Tibial artery (tissue), 4 donors: ENCODE measurements around the gene TJP3.
A peak's percentile ranks its signal among the peaks of the same experiment; 100 is the strongest.
"Not testable (repeated sequence)": the region's sequence is repeated elsewhere in the genome, so short reads cannot be mapped to it uniquely, and the experiment has no call there.

Source experiments
- DNase-seq, 2 donors: peaks; one replicate each; pipeline ENCODE4 v3.0.0-alpha.2; 2019
- H3K27ac ChIP-seq, 2 donors: fragments of 200-600 bp; sonication (generic) in 1 of 2; 1 replicate in 1 of 2; 2 replicates in 1 of 2; pipeline ENCODE4 v1.5.1; 2018 to 2019; ENCODE audit warnings: mild to moderate bottlenecking in 1 of 2
- H3K27me3 ChIP-seq, 2 donors: fragments of 200-600 bp; sonication (generic) in 1 of 2; one replicate each; pipeline versions ENCODE4 v1.5.1 to v1.6.0; 2016 to 2019
- H3K36me3 ChIP-seq, 3 donors: fragments of 200-600 bp; sonication (generic) in 2 of 3; one replicate each; pipeline ENCODE4 v1.5.1; 2016 to 2019; ENCODE audit warnings: mild to moderate bottlenecking in 2 of 3
- H3K4me1 ChIP-seq, 4 donors: fragments of 200-600 bp; sonication (generic) in 2 of 4; 1 replicate in 3 of 4; 2 replicates in 1 of 4; pipeline ENCODE4 v1.5.1; 2016 to 2019
- H3K4me3 ChIP-seq, 2 donors: fragments of 200-600 bp; sonication (generic) in 1 of 2; 1 replicate in 1 of 2; 2 replicates in 1 of 2; pipeline ENCODE4 v1.5.1; 2018 to 2019; ENCODE audit warnings: mild to moderate bottlenecking in 2 of 2
- H3K9me3 ChIP-seq, 3 donors: fragments of 200-600 bp; sonication (generic) in 1 of 3; one replicate each; pipeline ENCODE4 v1.5.1; 2016 to 2019
- intact Hi-C: fragments of 100-400 bp; cut with DNase I; formaldehyde crosslinking; loops from one replicate; pipeline ENCODE4 v1.15.0; 2023; ENCODE audit warnings: low total_unique reads
- TF ChIP-seq, protein P1 (sequence below), 2 experiments: fragments of 200-600 bp in 1 of 2; fragments of 450-650 bp in 1 of 2; IDR thresholded peaks; one replicate each; pipeline ENCODE4 v1.5.1; 2017 to 2019; ENCODE audit warnings: antibody characterized with exemption in 2 of 2, mild to moderate bottlenecking in 1 of 2, moderate library complexity in 1 of 2

Gene TJP3

DNA sequence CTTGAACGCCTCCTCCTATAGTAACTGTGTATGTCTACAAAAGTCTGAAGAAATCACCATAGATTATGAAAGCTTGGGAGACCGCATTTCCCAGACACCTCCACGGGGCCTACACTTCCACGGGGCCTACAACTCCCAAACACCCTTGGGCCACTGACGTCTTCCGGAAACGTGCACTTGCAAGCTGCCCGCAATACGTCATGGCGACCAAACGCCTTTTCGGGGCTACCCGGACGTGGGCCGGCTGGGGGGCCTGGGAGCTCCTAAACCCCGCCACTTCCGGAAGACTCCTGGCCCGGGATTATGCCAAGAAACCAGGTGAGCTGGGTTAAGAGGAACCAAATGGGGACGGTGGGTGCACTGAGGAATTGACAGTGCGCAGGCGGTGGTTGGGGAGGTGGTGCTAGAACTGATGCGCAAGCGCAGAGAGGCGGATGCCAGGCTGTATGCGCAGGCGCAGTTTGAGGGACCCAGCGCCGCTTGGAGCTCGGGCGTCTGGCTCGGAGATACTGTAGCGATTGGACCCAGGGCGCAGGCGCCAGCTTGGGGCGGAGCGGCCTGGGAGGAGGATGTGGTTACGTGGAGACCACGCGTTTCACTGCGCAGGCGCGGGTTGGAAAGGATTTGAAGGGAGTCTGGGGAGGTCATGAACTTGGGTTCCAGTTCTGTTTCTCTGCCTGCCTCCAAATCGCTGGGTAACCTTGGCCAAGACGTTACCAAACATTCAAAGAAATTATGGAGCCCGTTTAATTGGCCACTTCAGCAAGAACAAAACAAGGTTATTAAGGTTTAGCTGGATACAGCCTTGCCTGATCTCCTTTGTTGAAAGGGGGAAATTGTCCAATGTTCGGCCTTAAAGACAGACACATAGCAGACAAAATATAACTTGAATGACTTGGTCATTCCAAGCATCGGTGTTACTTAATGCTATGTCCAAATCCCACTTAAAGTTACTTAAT, 54.6 kb downstream of the TJP3 start, which contains the start of gene MRPL54:
TSS of gene MRPL54 (plus strand) at position 182 of the 959 bp plus-strand sequence. CDS start at position 201, 19 bp downstream.
- H3K4me3 ChIP-seq = peak within 1 kb of the TSS; percentile 77 to 92
- H3K4me1 ChIP-seq = peaks cover 0 to 43% (median 35%) of the 10 kb centered on the region in 4 donors
- DNase-seq = peak; percentile 99 to 100
- peak within 1 kb of the TSS; percentile 95 to 99 for H3K27ac ChIP-seq
- no peaks in the 10 kb centered on the region for H3K9me3 ChIP-seq
- TF ChIP-seq, protein P1, sequence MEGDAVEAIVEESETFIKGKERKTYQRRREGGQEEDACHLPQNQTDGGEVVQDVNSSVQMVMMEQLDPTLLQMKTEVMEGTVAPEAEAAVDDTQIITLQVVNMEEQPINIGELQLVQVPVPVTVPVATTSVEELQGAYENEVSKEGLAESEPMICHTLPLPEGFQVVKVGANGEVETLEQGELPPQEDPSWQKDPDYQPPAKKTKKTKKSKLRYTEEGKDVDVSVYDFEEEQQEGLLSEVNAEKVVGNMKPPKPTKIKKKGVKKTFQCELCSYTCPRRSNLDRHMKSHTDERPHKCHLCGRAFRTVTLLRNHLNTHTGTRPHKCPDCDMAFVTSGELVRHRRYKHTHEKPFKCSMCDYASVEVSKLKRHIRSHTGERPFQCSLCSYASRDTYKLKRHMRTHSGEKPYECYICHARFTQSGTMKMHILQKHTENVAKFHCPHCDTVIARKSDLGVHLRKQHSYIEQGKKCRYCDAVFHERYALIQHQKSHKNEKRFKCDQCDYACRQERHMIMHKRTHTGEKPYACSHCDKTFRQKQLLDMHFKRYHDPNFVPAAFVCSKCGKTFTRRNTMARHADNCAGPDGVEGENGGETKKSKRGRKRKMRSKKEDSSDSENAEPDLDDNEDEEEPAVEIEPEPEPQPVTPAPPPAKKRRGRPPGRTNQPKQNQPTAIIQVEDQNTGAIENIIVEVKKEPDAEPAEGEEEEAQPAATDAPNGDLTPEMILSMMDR (IDR thresholded peaks at IDR 0.05) = peak in 1 of 2 experiments; percentile 22
- intact Hi-C loops = loop anchor here (10.0 kb wide), 1 partner anchor 202 kb away; no protein-coding TSS in a partner anchor
- peaks cover 16 to 52% (median 39%) of the 10 kb centered on the region in 3 donors for H3K36me3 ChIP-seq
- H3K27me3 ChIP-seq = no peaks in the 10 kb centered on the region

DNA sequence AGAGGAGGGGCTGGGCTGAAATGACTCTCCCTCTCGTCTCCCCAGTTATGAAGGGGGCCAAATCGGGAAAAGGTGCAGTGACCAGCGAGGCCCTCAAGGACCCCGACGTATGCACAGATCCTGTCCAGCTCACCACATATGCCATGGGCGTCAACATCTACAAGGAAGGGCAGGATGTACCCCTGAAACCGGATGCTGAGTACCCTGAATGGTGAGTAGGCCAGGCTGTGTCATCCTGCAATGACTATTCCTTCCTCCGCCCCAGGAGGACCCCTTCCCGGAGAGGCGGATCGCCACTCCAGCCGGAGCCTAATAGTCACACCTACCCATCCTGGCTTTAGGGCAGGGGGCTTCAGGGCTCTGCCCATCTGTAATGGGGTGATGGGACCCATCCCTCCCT, 56.9 kb downstream of the TJP3 start:
- DNase-seq = no peak
- no peaks in the 10 kb centered on the region for H3K27me3 ChIP-seq
- no peak overlapping the region for H3K27ac ChIP-seq
- peaks cover 0 to 26% (median 21%) of the 10 kb centered on the region in 4 donors for H3K4me1 ChIP-seq
- no peaks in the 10 kb centered on the region for H3K9me3 ChIP-seq
- H3K36me3 ChIP-seq = peaks cover 19 to 53% (median 32%) of the 10 kb centered on the region in 3 donors
- intact Hi-C loops = loop anchor here (10.0 kb wide), 1 partner anchor 200 kb away; no protein-coding TSS in a partner anchor
- H3K4me3 ChIP-seq = no peak overlapping the region
- TF ChIP-seq, protein P1 (IDR thresholded peaks at IDR 0.05) = no peak

DNA sequence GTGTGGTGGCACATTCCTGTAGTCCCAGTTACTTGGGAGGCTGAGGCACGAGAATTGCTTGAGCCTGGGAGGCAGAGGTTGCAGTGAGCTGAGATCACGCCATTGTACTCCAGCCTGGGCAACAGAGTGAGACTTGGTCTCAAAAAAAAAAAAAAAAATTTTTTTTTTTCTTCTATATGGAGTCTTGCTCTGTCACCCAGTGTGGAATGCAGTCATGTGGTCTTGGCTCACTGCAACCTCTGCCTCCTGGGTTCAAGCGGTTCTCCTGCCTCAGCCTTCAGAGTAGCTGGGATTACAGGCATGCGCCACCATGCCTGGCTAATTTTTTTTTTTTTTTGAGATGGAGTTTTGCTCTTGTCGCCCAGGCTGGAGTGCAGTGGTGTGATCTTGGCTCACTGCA, 57.6 kb downstream of the TJP3 start:
- H3K36me3 ChIP-seq = peaks cover 19 to 55% (median 32%) of the 10 kb centered on the region in 3 donors
- H3K4me3 ChIP-seq = not testable (repeated sequence)
- intact Hi-C loops = loop anchor here (10.0 kb wide), 1 partner anchor 199 kb away; no protein-coding TSS in a partner anchor

DNA sequence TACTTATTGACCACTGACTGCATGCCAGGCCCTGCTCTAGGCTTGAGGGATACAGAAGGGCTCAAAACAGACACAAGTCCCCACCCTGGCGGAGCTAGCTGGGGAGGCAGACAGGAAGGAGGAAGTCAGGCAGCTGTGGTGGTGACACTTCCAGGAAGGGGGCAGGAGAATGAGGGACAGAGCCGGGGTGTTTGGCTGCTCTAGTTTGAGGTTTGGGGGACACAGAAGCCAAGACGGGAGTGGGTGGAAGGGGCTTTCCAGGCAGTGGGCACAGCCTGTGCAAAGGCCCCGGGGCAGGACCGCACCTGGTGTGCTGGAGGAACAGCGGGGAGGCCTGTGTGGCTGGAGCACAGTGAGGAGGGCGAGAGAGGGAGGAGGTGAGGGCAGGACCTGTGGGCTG, 58.3 kb downstream of the TJP3 start:
- H3K27ac ChIP-seq = no peak overlapping the region
- no peak for DNase-seq
- H3K9me3 ChIP-seq = no peaks in the 10 kb centered on the region
- TF ChIP-seq, protein P1 (IDR thresholded peaks at IDR 0.05) = no peak
- H3K4me3 ChIP-seq = no peak overlapping the region
- peaks cover 19 to 55% (median 32%) of the 10 kb centered on the region in 3 donors for H3K36me3 ChIP-seq
- peaks cover 0 to 16% (median 11%) of the 10 kb centered on the region in 4 donors for H3K4me1 ChIP-seq
- peaks cover 0 to 5% of the 10 kb centered on the region in 2 donors for H3K27me3 ChIP-seq
- intact Hi-C loops = loop anchor here (10.0 kb wide), 1 partner anchor 198 kb away; no protein-coding TSS in a partner anchor

More for the DNA sequence above, 57.6 kb downstream of the TJP3 start:
- DNase-seq, H3K27me3 ChIP-seq, H3K27ac ChIP-seq, H3K9me3 ChIP-seq: not testable (repeated sequence)
- peaks cover 0 to 20% (median 15%) of the 10 kb centered on the region in 4 donors for H3K4me1 ChIP-seq

DNA sequence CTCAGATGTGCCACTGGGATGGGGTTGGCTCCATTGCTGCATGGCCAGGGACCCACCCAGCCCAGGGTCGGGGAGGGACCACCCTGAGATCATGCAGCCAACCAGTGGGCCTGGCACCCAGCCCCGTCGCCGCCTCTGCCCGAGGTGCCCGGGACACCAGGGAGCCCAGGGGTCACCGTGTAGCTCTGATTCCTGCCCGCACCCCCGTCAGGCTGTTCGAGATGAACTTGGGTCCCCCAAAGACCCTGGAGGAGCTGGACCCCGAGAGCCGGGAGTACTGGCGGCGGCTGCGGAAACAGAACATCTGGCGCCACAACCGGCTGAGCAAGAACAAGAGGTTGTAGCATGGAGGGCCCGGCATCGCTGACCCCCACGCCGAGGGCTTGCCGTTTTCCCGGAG, 58.9 kb downstream of the TJP3 start:
- no peak overlapping the region for H3K4me3 ChIP-seq
- no peak overlapping the region for H3K27ac ChIP-seq
- H3K36me3 ChIP-seq = peaks cover 19 to 55% (median 32%) of the 10 kb centered on the region in 3 donors
- no peak for DNase-seq
- intact Hi-C loops = loop anchor here (10.0 kb wide), 1 partner anchor 198 kb away; no protein-coding TSS in a partner anchor
- TF ChIP-seq, protein P1 (IDR thresholded peaks at IDR 0.05) = no peak
- H3K9me3 ChIP-seq = no peaks in the 10 kb centered on the region
- peaks cover 0 to 10% of the 10 kb centered on the region in 2 donors for H3K27me3 ChIP-seq
- H3K4me1 ChIP-seq = peaks cover 0 to 13% (median 7%) of the 10 kb centered on the region in 4 donors
